Caco-2 (cell line): ENCODE data around the gene LHX6. TPM values are rescaled to one million over a fixed set of nuclear protein-coding genes. Genes with fewer than 3 reads are reported as not detected.
A peak's percentile ranks its signal among the peaks of the same experiment; 100 is the strongest.

Experiments
- BruUV-seq: library from RNA; stranded (reverse); fragments of 400-500 nt; replicated peaks from 2 replicates; lab custom pipeline; 2021; lab: Mats Ljungman, UMichigan
- CTCF ChIA-PET: fragments of 300-600 bp; sonication (Branson Sonifier 250); formaldehyde crosslinking; loops from one replicate; lab custom pipeline; 2022; ENCODE audit warnings: antibody characterized with exemption; lab: Charles Lee
- POLR2A ChIA-PET: fragments of 300-600 bp; sonication (Branson Sonifier 250); formaldehyde crosslinking; loops from one replicate; lab custom pipeline; 2022; ENCODE audit warnings: antibody characterized with exemption; lab: Charles Lee
- DNase-seq, 2 experiments: peaks; one replicate each; pipeline versions ENCODE4 v3.0.0 to v3.0.0-alpha.2; 2020 to 2022
- H3K27me3 ChIP-seq: replicated peaks from 2 replicates; pipeline ENCODE4 v1.6.0; 2011; ENCODE audit warnings: low read length; ENCODE audit not compliant: control insufficient read depth, insufficient read depth
- H3K36me3 ChIP-seq: 2 replicates; pipeline ENCODE4 v1.5.1; 2011; ENCODE audit warnings: low read length; ENCODE audit not compliant: control insufficient read depth, insufficient read depth
- H3K4me1 ChIP-seq: fragments of 250-450 bp; sonication (Bioruptor Pico); 2 replicates; pipeline ENCODE4 v1.5.1; 2020; ENCODE audit warnings: mild to moderate bottlenecking
- H3K4me3 ChIP-seq: 2 replicates; pipeline ENCODE4 v1.5.1; 2011; ENCODE audit warnings: low read depth, mild to moderate bottlenecking, control low read depth, low read length
- H3K9me3 ChIP-seq: fragments of 250-450 bp; sonication (Bioruptor Pico); 2 replicates; pipeline ENCODE4 v1.5.1; 2020; ENCODE audit warnings: mild to moderate bottlenecking, moderate library complexity
- H3K27ac Mint-ChIP-seq: one replicate; pipeline ENCODE4 v1.8.0; 2022; ENCODE audit warnings: mixed read lengths; ENCODE audit not compliant: unreplicated experiment
- H3K27me3 Mint-ChIP-seq: one replicate; pipeline ENCODE4 v1.8.0; 2022; ENCODE audit warnings: mixed read lengths; ENCODE audit not compliant: insufficient read depth, unreplicated experiment
- H3K36me3 Mint-ChIP-seq: one replicate; pipeline ENCODE4 v1.8.0; 2022; ENCODE audit warnings: mild to moderate bottlenecking, mixed read lengths; ENCODE audit not compliant: insufficient read depth, unreplicated experiment
- H3K4me1 Mint-ChIP-seq: one replicate; pipeline ENCODE4 v1.8.0; 2022; ENCODE audit warnings: low read depth, mixed read lengths; ENCODE audit not compliant: unreplicated experiment
- H3K4me3 Mint-ChIP-seq: one replicate; pipeline ENCODE4 v1.8.0; 2022; ENCODE audit warnings: mild to moderate bottlenecking, moderate library complexity, mixed read lengths; ENCODE audit not compliant: unreplicated experiment
- H3K9me3 Mint-ChIP-seq: one replicate; pipeline ENCODE4 v1.8.0; 2022; ENCODE audit warnings: mixed read lengths; ENCODE audit not compliant: unreplicated experiment
- intact Hi-C: fragments of 100-400 bp; cut with micrococcal nuclease; formaldehyde crosslinking; loops from one replicate; pipeline ENCODE4 v1.10.0; 2022; ENCODE audit not compliant: unreplicated experiment
- total RNA-seq: library from RNA; stranded (reverse); gene quantifications from 2 replicates; pipeline ENCODE4 v1.2.3, GENCODE V29; 2022
- TF ChIP-seq, protein P1 (sequence below), 2 experiments: fragments of 200-600 bp in 1 of 2; IDR thresholded peaks; 1 replicate in 1 of 2; 2 replicates in 1 of 2; pipeline versions ENCODE4 v1.5.1 to v1.8.0; 2011 to 2022; ENCODE audit warnings: antibody characterized with exemption in 1 of 2, control low read depth in 1 of 2, inconsistent platforms in 1 of 2, low read depth in 1 of 2, low read length in 1 of 2, mild to moderate bottlenecking in 1 of 2, moderate library complexity in 1 of 2; ENCODE audit not compliant: insufficient read depth in 1 of 2, severe bottlenecking in 1 of 2, unreplicated experiment in 1 of 2

Gene LHX6
- total RNA-seq, 1 experiment from 2014 or later = 6.1 TPM

DNA sequence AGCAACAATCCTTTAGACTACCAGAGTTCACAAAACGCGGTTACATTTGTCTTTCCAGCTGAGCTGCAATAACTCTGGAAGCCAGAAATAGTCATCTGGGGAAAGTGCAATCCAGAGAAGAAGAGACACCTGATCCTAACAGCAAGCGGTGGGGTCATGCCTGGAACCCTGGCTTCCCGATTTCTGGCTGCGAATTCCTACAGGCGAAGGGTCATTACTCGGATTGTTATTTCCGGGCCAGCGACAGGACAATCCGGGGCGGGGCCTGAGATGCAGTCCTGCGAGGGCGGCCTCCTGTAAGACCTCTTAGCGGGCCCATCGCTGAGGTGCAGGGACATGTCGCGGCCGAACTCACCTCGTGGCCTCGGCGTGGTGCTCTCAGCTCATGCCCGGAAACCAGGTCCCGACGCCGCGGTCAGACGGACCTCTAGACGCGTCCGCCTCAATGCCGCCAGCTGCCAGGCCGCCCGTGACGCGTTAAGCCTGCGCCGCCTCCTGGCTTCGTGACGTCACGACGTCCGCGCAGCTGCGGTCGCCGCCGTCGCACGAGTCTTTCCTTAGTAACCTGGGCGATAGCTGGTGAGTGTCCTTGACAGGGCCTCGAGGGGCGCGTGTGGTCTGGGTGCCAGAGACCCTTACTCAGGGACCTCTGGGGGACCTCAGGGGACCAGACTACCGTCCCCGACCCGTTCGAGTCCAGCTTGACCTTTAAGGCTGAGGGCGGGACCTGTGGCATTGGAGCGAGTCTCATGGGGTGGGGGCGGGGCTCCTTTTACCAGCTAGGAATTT lies 35.8 kb upstream of the LHX6 start, which contains the start of the genes MRRF and RBM18:
Gene MRRF, plus strand, starts transcription at position 523 of the 789 bp plus-strand sequence. CDS start 6,010 bp downstream, outside the sequence.
Gene RBM18, minus strand, starts transcription at position 481 of the 789 bp plus-strand sequence. CDS start 3,348 bp downstream, outside the sequence.
- ChIA-PET POLR2A (interaction anchor here (0.6 to 1.8 kb wide), 8 partner anchors 9 to 676 kb away, joined by 3 to 24 read pairs (median 4); partner anchors contain the start of genes MORN5, NDUFA8 and RABGAP1), CTCF (interaction anchor here (0.5 to 2.8 kb wide), 6 partner anchors 47 to 166 kb away, joined by 3 to 12 read pairs (median 4); no protein-coding TSS in a partner anchor)

DNA sequence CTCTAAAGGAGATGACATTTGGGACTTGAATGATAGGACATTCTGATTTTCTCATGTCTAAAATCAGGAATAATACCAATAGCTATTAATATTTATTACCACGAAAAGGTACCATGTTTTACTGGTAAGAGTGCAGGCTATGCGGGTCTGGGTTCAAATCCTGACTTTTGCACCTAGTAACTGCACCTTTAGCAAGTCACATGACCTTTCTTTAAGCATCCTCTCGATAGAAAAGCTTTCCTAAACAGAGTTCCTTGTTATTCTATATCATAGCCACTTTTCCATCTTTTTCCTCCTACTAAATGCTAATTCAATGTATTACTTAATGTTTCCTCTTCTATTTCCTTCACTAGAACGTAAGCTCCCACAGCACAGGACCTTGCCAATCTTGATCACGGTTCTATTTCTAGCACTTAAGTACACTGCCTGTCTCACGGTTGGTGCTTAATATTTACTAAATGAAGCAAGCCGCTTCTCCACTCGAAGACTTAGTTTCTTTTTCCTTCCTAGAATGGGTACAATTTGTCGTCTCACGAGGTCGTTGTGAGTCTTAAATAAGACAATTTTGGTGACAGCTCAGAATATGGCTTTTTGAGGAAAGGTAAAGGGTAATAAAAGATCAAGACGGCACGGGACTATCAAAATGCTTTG lies 35.1 kb upstream of the LHX6 start:
- Histone ChIP-seq H3K36me3 (no peaks in the 10 kb centered on the region; the same call in none of the 2 replicates), H3K27me3 (no peaks in the 10 kb centered on the region), H3K9me3 (no peaks in the 10 kb centered on the region), H3K4me3 (peak overlapping the region; percentile 65), H3K4me1 (0 out of 2 replicates have a peak, but pooled peaks cover 3% of the 10 kb centered on the region)
- Mint-ChIP-seq H3K4me1 (peaks cover 28% of the 10 kb centered on the region), H3K4me3 (peak overlapping the region; percentile 87), H3K9me3 (no peaks in the 10 kb centered on the region), H3K27me3 (no peaks in the 10 kb centered on the region), H3K27ac (peak overlapping the region; percentile 99), H3K36me3 (peaks cover 22% of the 10 kb centered on the region)
- ChIA-PET CTCF (interaction anchor here (0.8 to 2.8 kb wide), 4 partner anchors 46 to 165 kb away, joined by 3 to 12 read pairs (median 7); no protein-coding TSS in a partner anchor), POLR2A (interaction anchor here (1.0 to 1.8 kb wide), 6 partner anchors 9 to 677 kb away, joined by 3 to 24 read pairs (median 4); partner anchors contain the start of genes MORN5, NDUFA8 and RABGAP1)
- TF ChIP-seq, protein P1, sequence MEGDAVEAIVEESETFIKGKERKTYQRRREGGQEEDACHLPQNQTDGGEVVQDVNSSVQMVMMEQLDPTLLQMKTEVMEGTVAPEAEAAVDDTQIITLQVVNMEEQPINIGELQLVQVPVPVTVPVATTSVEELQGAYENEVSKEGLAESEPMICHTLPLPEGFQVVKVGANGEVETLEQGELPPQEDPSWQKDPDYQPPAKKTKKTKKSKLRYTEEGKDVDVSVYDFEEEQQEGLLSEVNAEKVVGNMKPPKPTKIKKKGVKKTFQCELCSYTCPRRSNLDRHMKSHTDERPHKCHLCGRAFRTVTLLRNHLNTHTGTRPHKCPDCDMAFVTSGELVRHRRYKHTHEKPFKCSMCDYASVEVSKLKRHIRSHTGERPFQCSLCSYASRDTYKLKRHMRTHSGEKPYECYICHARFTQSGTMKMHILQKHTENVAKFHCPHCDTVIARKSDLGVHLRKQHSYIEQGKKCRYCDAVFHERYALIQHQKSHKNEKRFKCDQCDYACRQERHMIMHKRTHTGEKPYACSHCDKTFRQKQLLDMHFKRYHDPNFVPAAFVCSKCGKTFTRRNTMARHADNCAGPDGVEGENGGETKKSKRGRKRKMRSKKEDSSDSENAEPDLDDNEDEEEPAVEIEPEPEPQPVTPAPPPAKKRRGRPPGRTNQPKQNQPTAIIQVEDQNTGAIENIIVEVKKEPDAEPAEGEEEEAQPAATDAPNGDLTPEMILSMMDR (IDR thresholded peaks at IDR 0.05; ENCODE audit: insufficient read depth in 1 of 2, low read depth in 1 of 2, low read length in 1 of 2, severe bottlenecking in 1 of 2, unreplicated experiment in 1 of 2) = no peak
- BruUV-seq = TSS peak; percentile 66
- intact Hi-C loops = loop anchor here (1.0 to 2.0 kb wide), 2 partner anchors 49 to 86 kb away; no protein-coding TSS in a partner anchor
- DNase-seq = no peak

More for the DNA sequence above, 35.8 kb upstream of the LHX6 start, which contains the start of the genes MRRF and RBM18:
- Histone ChIP-seq H3K4me3 (peak within 1 kb of the TSS; percentile 65), H3K4me1 (0 out of 2 replicates have a peak, but pooled peaks cover 3% of the 10 kb centered on the region), H3K9me3 (no peaks in the 10 kb centered on the region), H3K36me3 (no peaks in the 10 kb centered on the region; the same call in none of the 2 replicates), H3K27me3 (no peaks in the 10 kb centered on the region)
- TF ChIP-seq, protein P1 (IDR thresholded peaks at IDR 0.05; ENCODE audit: insufficient read depth in 1 of 2, low read depth in 1 of 2, low read length in 1 of 2, severe bottlenecking in 1 of 2, unreplicated experiment in 1 of 2) = no peak
- intact Hi-C loops = loop anchor here (1.0 to 2.0 kb wide), 4 partner anchors 50 to 139 kb away; partner anchors contain the start of genes MORN5 and NDUFA8
- no peaks in the 10 kb centered on the region for H3K27me3 Mint-ChIP-seq
- no TSS peak for BruUV-seq
- H3K27ac Mint-ChIP-seq = peak within 1 kb of the TSS; percentile 99
- peaks cover 28% of the 10 kb centered on the region for H3K4me1 Mint-ChIP-seq
- peaks cover 17% of the 10 kb centered on the region for H3K36me3 Mint-ChIP-seq
- peak within 1 kb of the TSS; percentile 87 for H3K4me3 Mint-ChIP-seq
- DNase-seq = peak; percentile 92 to 94
- H3K9me3 Mint-ChIP-seq = no peaks in the 10 kb centered on the region
